Activated T-helper 2 cell treated with anti-CD3 and anti-CD28 coated beads, Interferon-gamma antibody, Interleukin-2, Interleukin-4, amounts not matched to agents 10 μg/mL and 5 μg/mL and 100 μg/mL, durations not matched to agents 14 hours and 24 hours and 36 hours (primary cell): ENCODE measurements around the gene ETS2. TPM values are rescaled to one million over a fixed set of nuclear protein-coding genes. Genes with fewer than 3 reads are reported as not detected.

Source experiments
- DNase-seq: peaks from one replicate; pipeline ENCODE4 v3.0.0; 2021; ENCODE audit warnings: low spot score
- H3K27ac Mint-ChIP-seq: one replicate; pipeline ENCODE4 v1.8.0; 2021; ENCODE audit warnings: mixed read lengths
- H3K27me3 Mint-ChIP-seq: one replicate; pipeline ENCODE4 v1.8.0; 2021; ENCODE audit warnings: low read depth, mixed read lengths
- H3K36me3 Mint-ChIP-seq: one replicate; pipeline ENCODE4 v1.8.0; 2021; ENCODE audit warnings: low read depth, mixed read lengths
- H3K4me1 Mint-ChIP-seq: one replicate; pipeline ENCODE4 v1.8.0; 2021; ENCODE audit warnings: low read depth, mixed read lengths
- H3K4me3 Mint-ChIP-seq: one replicate; pipeline ENCODE4 v1.8.0; 2021; ENCODE audit warnings: low read depth, mild to moderate bottlenecking, moderate library complexity, mixed read lengths
- H3K9me3 Mint-ChIP-seq: one replicate; pipeline ENCODE4 v1.8.0; 2021; ENCODE audit warnings: mixed read lengths
- intact Hi-C: fragments of 100-400 bp; cut with micrococcal nuclease; formaldehyde crosslinking; loops from one replicate; pipeline ENCODE4 v1.15.1; 2023
- total RNA-seq: library from RNA; stranded (reverse); gene quantifications from 2 replicates; pipeline ENCODE4 v1.2.3, GENCODE V29; 2022

Gene ETS2
- 62.8 and 63.9 TPM in 2 replicates for total RNA-seq

DNA sequence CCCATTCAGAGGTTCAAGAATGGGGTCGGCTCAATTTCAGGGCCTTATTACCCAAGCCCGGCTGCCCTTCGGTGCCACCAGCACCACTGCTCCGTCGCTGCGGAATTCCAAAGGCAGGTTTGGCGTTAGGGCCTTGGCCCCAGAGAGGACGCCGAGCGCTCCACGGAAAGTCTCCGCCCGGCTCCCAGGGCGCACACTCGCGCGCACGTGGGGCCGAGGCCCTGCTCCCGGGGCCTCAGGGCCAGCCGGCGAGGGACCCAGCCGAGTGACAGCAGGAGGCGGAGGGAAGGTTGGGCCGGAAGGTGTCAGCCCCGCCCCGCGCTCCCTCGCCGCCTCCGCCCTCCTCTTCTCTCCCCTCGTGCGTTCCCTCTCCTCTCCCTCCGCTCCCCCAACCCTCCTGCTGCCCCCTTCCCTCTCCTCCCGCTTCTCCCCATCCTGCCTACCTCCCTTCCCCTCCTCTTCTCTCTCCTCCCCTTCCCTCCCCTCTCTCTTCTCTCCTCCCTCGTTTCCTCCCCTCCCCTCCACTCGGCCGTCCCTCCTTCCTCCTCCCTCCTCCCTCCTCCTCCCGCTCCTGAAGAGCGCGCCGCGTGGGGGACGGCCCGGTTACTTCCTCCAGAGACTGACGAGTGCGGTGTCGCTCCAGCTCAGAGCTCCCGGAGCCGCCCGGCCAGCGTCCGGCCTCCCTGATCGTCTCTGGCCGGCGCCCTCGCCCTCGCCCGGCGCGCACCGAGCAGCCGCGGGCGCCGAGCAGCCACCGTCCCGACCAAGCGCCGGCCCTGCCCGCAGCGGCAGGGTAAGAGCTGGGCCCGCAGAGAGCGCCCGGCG is at the start of gene ETS2:
Gene ETS2, plus strand, starts transcription at position 602 of the 825 bp plus-strand sequence. CDS start 4,106 bp downstream, outside the sequence.
- peaks cover 49% of the 10 kb centered on the region for H3K4me1 Mint-ChIP-seq
- peak within 1 kb of the TSS; percentile 94 for H3K4me3 Mint-ChIP-seq
- no peaks in the 10 kb centered on the region for H3K9me3 Mint-ChIP-seq
- peak within 1 kb of the TSS; percentile 93 for H3K27ac Mint-ChIP-seq
- DNase-seq: peak; percentile 73
- intact Hi-C loops: loop anchor here (1.0 to 10.0 kb wide), 11 partner anchors 24 to 509 kb away; partner anchors contain the start of gene BRWD1
- no peaks in the 10 kb centered on the region for H3K27me3 Mint-ChIP-seq
- H3K36me3 Mint-ChIP-seq: peaks cover 39% of the 10 kb centered on the region

DNA sequence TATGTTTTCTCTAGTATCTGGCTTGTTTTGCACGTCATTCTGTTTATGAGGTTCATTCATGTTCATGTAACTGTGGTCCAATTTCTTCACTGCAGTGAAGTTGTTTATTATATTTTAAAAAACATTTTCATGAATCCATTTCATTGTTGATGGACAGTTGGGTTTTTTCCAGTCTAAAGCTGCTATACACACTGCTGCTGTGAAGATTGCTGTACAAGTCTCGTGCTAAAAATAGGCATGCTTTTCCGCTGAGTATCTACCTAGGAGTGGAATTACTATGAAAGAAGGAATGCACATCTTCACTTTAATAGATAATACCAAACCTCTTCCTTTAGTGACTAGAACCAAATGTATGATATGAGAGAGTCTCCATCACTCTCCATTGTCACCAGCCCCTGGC is 49.0 kb upstream of the ETS2 start:
- Mint-ChIP-seq H3K4me1 (peaks cover 10% of the 10 kb centered on the region), H3K27ac (no peak overlapping the region), H3K27me3 (peaks cover 3% of the 10 kb centered on the region), H3K36me3 (no peaks in the 10 kb centered on the region), H3K9me3 (no peaks in the 10 kb centered on the region), H3K4me3 (no peak overlapping the region)
- no peak for DNase-seq
- intact Hi-C loops: no loop called here

DNA sequence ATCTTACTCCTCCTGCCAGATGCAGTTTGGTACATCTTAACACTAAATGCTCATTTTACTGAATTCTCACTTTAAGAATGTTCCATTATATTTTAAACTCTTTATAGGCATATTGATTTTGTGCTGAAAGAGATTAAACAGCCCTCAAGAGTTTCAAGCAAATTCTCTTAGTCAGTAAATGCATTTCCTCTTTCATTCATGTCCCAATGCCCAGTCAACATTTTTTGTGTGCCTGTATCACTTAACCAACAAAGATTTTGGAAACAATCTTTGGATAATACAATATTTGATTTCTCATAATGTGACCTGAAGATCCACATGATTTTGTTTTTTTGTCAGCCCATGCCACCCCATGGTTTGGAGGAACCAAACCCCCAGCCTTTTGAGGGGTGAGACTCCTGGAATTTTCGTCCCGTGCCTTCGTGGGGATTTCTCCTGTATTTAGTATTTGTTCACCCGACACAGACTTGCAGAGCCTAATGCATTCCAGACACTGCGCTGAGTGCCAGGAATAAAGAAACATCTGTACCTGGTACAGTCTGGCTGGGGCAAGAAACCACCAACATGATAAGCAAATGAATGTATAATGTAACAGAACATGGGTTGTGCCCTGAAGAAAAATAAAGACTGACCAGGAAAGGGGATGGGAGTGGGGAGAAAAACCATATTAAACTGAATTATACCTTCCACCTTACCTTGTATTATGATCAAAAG is 47.1 kb upstream of the ETS2 start:
- intact Hi-C loops: no loop called here
- Mint-ChIP-seq H3K27me3 (peaks cover 3% of the 10 kb centered on the region), H3K27ac (no peak overlapping the region), H3K4me1 (peaks cover 12% of the 10 kb centered on the region), H3K4me3 (no peak overlapping the region), H3K36me3 (no peaks in the 10 kb centered on the region), H3K9me3 (no peaks in the 10 kb centered on the region)
- DNase-seq: no peak

DNA sequence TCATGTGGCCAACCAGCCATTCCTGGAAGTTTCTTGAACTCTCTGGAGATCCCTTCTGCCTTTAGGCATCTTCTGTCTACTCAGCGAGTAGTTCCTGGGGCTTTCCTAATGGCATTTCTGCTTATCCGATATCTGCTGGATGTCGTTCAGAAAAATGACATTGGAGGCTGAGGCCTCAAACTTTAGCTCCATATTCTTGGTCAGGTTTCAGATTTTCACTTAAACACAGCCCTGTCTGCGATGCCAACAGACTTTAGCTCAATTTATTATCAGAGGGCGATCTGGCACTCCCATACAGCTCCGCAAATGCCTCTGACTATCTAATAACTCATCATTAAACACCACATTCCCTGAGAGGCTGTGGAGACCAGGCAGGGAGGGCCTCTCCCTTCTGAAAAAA is 46.3 kb upstream of the ETS2 start:
- no peaks in the 10 kb centered on the region for H3K36me3 Mint-ChIP-seq
- intact Hi-C loops: no loop called here
- peaks cover 12% of the 10 kb centered on the region for H3K4me1 Mint-ChIP-seq
- H3K27ac Mint-ChIP-seq: no peak overlapping the region
- H3K27me3 Mint-ChIP-seq: no peaks in the 10 kb centered on the region
- no peak for DNase-seq
- H3K4me3 Mint-ChIP-seq: no peak overlapping the region
- no peaks in the 10 kb centered on the region for H3K9me3 Mint-ChIP-seq

DNA sequence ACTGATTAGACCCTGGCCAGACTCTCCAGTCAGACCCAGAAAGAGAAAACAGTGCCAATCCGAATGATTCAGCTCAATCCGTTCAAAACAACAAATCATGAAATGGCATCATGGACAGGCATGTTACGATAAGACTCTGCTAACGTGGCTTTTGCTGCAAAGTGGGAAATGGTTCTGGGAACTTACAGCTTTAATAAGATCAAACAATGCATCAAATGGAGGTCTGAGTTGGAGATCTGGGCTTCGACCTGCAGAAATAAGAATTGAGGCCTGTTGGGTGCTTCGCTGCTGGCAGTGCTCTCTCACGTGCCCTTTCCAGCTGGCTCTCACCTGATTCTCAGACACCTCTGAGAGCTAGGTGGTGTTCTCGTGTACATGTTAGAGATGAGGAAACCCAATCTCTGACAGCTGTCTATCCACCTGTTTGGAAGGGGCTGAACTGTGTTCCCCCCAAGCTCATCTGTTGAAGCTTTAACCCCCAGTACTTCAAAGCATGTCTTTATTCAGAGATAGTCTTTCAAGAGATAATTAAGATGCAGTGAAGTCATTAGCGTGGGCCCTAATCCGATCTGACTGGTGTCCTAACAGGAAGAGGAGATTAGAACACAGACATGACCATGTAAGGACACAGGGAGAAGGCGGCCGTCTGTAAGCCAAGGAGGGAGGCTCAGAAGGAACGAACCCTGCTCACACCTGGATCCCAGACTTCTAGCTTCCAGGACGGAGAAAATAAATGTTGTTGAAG is 45.5 kb upstream of the ETS2 start:
- H3K27ac Mint-ChIP-seq: no peak overlapping the region
- no peak for DNase-seq
- intact Hi-C loops: loop anchor here (10.0 kb wide), 1 partner anchor 515 kb away; no protein-coding TSS in a partner anchor
- H3K4me3 Mint-ChIP-seq: no peak overlapping the region
- peaks cover 5% of the 10 kb centered on the region for H3K36me3 Mint-ChIP-seq
- H3K4me1 Mint-ChIP-seq: peaks cover 12% of the 10 kb centered on the region
- peaks cover 2% of the 10 kb centered on the region for H3K27me3 Mint-ChIP-seq
- no peaks in the 10 kb centered on the region for H3K9me3 Mint-ChIP-seq

DNA sequence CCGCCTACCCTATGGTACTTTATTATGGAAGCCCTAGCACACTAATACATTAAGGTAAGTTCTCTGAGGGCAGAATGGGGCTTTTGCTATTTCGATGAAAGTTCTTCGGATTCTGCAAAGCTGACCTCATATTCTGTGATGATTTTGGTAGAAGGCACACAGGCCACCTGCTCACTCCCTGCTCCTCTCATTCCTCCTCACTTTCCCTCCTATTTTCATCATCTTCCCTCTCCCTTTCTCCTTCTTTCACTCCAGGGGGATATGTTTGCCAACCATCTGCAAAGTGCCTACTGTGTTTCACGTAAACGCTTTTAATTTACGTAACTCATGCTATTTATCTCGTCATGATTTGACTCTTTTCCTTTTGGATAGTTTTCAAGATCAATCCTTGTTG is 45.0 kb upstream of the ETS2 start:
- Mint-ChIP-seq H3K9me3 (peaks cover 4% of the 10 kb centered on the region), H3K27ac (no peak overlapping the region)

DNA sequence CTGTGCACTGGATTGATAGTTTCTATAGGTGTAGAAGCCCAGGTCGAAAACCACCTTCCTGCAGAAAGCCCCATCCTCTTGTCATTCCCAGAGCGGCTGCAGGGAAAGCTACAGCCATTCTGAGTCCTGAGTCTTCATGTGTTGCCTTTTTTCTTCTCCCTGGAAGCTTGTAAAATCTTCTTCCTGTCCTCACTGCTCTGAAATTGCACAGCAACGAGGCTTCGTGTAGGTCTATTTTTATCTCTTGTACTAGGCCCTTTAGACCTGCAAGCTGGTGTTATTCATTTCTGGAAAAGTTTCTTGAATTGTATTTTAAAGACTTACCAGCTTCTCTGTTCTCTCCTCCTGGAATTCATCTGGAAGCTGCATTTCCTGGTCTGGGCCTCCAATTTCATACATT is 44.2 kb upstream of the ETS2 start:
- Mint-ChIP-seq H3K27ac (no peak overlapping the region), H3K36me3 (peaks cover 17% of the 10 kb centered on the region), H3K27me3 (peaks cover 2% of the 10 kb centered on the region), H3K4me3 (no peak overlapping the region), H3K9me3 (peaks cover 11% of the 10 kb centered on the region), H3K4me1 (peaks cover 9% of the 10 kb centered on the region)
- intact Hi-C loops: loop anchor here (10.0 kb wide), 1 partner anchor 517 kb away; no protein-coding TSS in a partner anchor
- DNase-seq: no peak

More for the DNA sequence above, 45.0 kb upstream of the ETS2 start:
- Mint-ChIP-seq H3K36me3 (peaks cover 9% of the 10 kb centered on the region), H3K4me1 (peaks cover 9% of the 10 kb centered on the region), H3K27me3 (peaks cover 2% of the 10 kb centered on the region), H3K4me3 (no peak overlapping the region)
- no peak for DNase-seq
- intact Hi-C loops: loop anchor here (10.0 kb wide), 1 partner anchor 516 kb away; no protein-coding TSS in a partner anchor

DNA sequence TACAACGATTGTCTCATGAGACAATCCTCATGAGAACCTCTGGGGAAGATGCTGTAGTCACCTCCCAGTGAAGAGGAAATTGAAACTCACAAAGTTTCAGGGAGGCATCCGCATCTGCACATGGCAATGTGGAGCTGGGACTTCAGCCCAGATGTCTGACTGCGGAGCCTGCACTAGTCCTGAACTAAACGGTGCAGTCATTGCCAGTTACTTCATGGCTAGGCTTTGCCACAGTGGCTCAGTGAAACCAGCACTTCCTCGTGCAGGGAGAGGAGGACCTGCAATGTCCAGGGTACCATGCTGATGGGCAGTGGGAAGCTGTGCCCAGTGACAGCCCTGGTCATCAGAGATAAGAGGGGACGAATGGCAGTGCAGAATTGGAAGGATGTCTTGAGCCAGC is 40.7 kb upstream of the ETS2 start:
- Mint-ChIP-seq H3K4me3 (no peak overlapping the region), H3K27ac (no peak overlapping the region), H3K4me1 (peaks cover 37% of the 10 kb centered on the region), H3K9me3 (peaks cover 11% of the 10 kb centered on the region), H3K36me3 (peaks cover 17% of the 10 kb centered on the region), H3K27me3 (peaks cover 2% of the 10 kb centered on the region)
- no peak for DNase-seq
- intact Hi-C loops: loop anchor here (10.0 kb wide), 1 partner anchor 520 kb away; no protein-coding TSS in a partner anchor

DNA sequence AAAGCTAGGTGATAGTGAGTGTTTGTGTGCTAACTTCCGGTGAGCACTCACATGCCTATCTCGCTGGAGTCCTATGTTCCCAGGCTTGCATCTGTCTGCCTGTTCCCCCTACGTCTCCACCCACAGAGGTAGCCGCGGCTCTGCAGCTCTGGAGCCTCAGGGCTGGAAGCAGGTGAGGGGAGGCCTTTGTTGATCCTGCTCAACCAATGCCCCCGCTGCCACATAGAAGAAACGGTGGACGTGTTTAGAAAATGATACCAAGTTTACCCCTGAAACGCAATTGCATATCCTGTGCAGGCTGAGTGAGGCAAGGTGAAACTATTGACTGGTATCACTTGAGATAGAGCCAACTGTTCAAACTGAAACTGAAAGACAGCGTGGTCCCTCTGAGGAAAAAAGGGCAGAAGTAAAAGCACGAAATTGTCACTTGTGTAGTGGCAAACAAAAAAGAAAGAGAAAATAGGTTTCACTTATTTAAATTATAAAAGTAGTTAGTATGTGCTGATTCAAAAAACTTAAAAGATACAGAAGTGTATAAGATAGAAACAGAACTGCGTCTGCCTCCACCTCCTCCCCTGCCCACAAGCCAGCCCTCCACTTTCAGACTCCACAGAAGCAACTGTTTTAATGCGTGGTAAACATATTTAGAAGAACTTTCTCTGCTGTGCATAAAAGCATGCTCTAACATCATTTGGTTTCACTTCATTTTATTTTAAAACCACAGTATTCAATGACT is 38.6 kb upstream of the ETS2 start:
- Mint-ChIP-seq H3K27ac (peak overlapping the region; percentile 92), H3K4me3 (peak overlapping the region; percentile 66), H3K4me1 (peaks cover 43% of the 10 kb centered on the region), H3K27me3 (peaks cover 2% of the 10 kb centered on the region), H3K36me3 (peaks cover 17% of the 10 kb centered on the region), H3K9me3 (peaks cover 11% of the 10 kb centered on the region)
- DNase-seq: peak; percentile 75
- intact Hi-C loops: loop anchor here (1.0 to 10.0 kb wide), 10 partner anchors 14 to 522 kb away; partner anchors contain the start of genes ETS2 and PSMG1

DNA sequence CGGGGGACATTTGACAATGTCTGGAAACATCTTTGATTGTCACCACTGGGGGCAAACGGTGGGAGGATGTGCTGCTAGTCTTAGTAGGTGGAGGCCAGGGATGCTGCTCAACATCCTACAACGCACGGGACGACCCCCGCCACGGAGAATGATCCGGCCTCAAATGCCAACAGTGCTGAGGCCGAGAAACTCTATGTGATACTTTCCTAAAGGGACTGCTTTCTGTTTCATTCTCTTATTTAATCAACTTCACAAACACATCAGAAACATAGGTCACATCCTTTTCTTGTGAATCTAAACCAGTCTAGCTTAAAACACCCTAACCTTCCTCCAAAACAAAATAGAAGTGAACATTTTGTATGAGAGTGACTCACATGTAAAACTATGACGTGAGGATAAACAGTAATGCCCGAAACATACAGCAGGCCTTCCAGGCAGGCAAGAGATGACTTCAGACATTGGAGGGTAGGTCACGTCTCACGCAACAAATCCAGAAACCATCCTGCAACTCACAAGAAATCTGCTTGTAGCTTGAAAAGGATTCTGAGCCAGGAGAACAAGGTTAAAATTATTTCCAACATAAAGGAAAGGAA is 37.2 kb upstream of the ETS2 start:
- Mint-ChIP-seq H3K36me3 (peaks cover 17% of the 10 kb centered on the region), H3K4me3 (peak overlapping the region; percentile 66), H3K27ac (peak overlapping the region; percentile 92), H3K27me3 (peaks cover 2% of the 10 kb centered on the region), H3K4me1 (peaks cover 54% of the 10 kb centered on the region), H3K9me3 (peaks cover 11% of the 10 kb centered on the region)
- intact Hi-C loops: loop anchor here (1.0 to 10.0 kb wide), 5 partner anchors 62 to 524 kb away; no protein-coding TSS in a partner anchor
- peak; percentile 40 for DNase-seq

DNA sequence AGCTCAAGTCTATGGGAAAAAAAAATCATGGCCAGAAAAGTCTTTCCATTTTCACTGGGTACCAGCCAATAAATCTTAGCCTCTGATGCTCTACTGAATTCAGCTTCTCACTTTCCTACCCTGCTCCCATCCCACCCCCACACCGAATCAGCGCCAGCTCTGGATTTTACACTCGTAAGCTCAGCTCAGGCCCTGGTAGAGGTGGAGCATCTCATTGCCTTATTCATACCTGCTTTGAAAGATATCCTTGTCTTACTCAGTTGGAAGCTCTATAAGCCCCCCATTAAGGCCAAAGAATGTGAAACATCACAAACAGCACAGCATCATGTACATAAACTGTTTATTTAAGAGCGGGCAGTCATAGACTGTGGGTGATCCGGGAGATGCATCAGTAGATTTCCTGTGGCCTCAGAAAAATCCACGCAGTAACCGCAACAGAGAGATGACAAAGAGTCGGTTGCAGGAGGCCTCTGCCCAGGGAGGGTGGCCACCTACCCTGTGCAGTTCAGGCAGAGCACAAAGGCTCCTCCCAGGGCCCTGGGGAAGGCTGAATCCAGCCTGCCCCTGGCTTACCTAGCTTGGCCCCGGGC is 36.4 kb upstream of the ETS2 start:
- Mint-ChIP-seq H3K9me3 (peaks cover 11% of the 10 kb centered on the region), H3K27me3 (peaks cover 2% of the 10 kb centered on the region), H3K27ac (peak overlapping the region; percentile 92), H3K36me3 (peaks cover 17% of the 10 kb centered on the region), H3K4me3 (peak overlapping the region; percentile 66), H3K4me1 (peaks cover 58% of the 10 kb centered on the region)
- intact Hi-C loops: loop anchor here (2.0 to 10.0 kb wide), 3 partner anchors 62 to 524 kb away; no protein-coding TSS in a partner anchor
- DNase-seq: no peak
